VCaP (cell line): ENCODE measurements around the gene MGA.

Experiments
- H3K27ac ChIP-seq: fragments of 450-650 bp; 2 replicates; pipeline ENCODE4 v1.5.1; 2017
- CTCF ChIP-seq: fragments of 450-650 bp; conservative IDR thresholded peaks from 2 replicates; pipeline ENCODE4 v1.5.1; 2017; ENCODE audit warnings: mild to moderate bottlenecking, moderate library complexity

MGA gene

DNA sequence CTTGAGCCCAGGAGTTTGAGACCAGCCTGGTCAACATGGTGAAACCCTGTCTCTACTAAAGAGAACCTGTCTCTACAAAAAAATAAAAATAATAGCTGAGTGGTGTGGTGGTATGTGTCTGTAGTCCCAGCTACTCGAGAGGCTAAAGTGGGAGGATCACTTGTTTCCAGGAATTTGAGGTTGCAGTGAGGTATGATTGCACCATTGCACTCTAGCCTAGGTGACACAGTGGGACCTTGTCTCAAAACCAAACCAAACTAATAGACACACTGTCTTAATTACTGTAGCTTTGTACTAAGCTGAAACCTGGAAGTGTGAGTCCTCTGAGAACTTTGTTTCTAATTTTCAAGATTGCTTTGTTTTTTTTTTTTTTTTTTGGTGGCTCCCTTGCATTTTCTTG is 30.4 kb downstream of the MGA start:
- no peak overlapping the region for H3K27ac ChIP-seq
- no peak for TF ChIP-seq CTCF

GRCh38 chr15:41691471-41691870 is 31.3 kb downstream of the MGA start:
- H3K27ac ChIP-seq: no peak overlapping the region
- no peak for TF ChIP-seq CTCF

DNA sequence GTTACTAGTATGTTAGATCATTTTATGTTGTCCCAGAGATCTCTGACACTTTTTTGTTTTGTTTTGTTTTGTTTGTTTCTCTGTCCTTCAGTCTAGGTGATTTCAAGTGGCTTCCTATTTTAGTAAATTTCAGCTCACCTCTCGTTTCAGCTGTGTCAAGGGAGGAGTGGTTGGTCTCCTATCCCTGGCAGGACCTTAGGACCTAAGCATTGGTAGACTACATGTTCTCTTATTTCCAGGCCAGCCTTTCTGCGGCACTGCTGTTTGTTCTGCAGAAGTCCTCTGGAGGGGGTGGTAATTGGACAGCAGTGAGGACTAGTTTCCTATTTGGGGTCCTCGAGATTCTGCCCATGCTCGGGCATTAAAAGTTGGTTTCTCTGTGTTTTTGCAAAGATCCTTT is 31.8 kb downstream of the MGA start:
- no peak overlapping the region for H3K27ac ChIP-seq

DNA sequence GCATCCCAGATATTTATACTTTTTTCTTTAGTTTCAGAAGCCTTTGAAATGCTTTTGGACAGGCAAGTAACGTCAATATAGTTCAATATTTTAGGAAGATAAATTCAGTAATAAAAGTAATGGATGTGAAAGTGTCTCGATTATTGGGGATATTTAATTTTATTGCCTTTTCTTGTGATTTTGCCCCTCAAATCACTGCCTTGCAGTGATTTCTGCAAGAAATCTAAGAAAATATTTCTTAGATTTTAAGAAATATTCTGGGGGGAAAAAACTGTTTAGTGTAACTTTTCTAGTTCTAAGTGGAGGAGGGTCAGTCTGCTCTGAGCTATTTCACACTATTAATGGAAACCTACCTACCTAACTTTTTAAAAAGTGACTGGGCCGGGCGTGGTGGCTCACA is 33.6 kb downstream of the MGA start:
- TF ChIP-seq CTCF: no peak

More for the DNA sequence above, 31.8 kb downstream of the MGA start:
- TF ChIP-seq CTCF: no peak

DNA sequence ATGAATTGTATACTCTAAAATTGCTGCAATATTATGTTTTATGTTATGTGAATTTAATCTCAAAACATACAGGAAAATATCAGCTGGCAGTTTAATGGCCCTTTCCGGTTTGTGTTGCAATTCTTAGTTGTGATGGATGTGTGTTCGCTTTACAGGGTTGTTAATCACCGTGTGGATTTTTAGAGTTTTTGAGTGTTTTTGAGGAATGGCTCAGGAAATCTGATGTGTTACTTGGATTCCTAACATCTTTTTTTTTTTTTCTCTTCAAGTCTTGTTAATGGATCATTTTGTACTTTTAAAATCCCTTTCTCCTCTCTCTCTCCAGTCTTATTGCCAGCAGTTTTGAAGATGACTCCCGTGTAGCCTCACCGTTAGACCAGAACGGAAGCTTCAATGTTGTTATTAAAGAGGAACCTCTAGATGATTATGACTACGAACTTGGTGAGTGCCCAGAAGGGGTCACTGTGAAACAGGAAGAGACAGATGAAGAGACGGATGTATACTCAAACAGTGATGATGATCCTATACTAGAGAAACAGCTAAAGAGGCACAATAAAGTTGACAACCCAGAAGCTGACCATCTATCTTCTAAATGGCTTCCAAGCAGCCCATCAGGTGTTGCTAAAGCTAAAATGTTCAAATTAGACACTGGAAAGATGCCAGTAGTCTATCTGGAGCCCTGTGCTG is 35.7 kb downstream of the MGA start:
- peak; percentile 42 for TF ChIP-seq CTCF
- no peak overlapping the region for H3K27ac ChIP-seq

More for the DNA sequence above, 33.6 kb downstream of the MGA start:
- no peak overlapping the region for H3K27ac ChIP-seq

GRCh38 chr15:41698779-41699178 is 38.6 kb downstream of the MGA start:
- no peak overlapping the region for H3K27ac ChIP-seq
- no peak for TF ChIP-seq CTCF

DNA sequence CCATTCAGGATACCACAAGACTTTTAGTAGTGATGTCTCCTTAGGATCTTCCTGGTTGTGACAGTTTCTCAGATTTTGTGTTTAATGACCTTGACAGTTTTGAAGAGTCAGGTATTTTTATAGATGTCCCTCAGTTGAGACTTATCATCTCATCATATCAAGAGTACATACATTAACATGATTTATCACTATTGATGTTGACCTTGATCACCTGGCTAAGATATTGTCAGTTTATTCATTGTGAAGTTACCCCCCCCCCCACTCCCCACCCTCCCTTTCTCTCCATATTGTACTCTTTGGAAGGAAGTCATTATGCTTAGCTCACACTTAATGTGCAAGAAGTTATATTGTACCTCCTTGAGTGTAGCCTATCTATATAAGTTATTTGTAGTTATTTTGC is 42.9 kb downstream of the MGA start:
- no peak overlapping the region for H3K27ac ChIP-seq
- TF ChIP-seq CTCF: no peak
